Naive thymus-derived CD4-positive, alpha-beta T cell (primary cell): ENCODE measurements around the gene DDO. TPM values are rescaled to one million over a fixed set of nuclear protein-coding genes. Genes with fewer than 3 reads are reported as not detected.
"Not testable (repeated sequence)": the region's sequence is repeated elsewhere in the genome, so short reads cannot be mapped to it uniquely, and the experiment has no call there.

Experiments used
- ATAC-seq: fragments of 150-1000 bp; cut with Tn5 transposase; 2 replicates; pipeline ENCODE4 v1.10.0; 2021; ENCODE audit warnings: mild to moderate bottlenecking, moderate library complexity
- CTCF ChIA-PET: fragments of 350-600 bp; sonication (Branson Sonifier 250); formaldehyde crosslinking; loops from one replicate; lab custom pipeline; 2021; ENCODE audit warnings: antibody characterized with exemption; lab: Charles Lee
- POLR2A ChIA-PET: fragments of 350-600 bp; sonication (Branson Sonifier 250); formaldehyde crosslinking; loops from one replicate; lab custom pipeline; 2021; ENCODE audit warnings: antibody characterized with exemption, inconsistent platforms; lab: Charles Lee
- DNase-seq, 9 donors: peaks; one replicate each; pipeline versions ENCODE4 v3.0.0 to v3.0.0-alpha.2; 2020 to 2022; ENCODE audit warnings: mixed read lengths in 1 of 9
- H3K27ac ChIP-seq: one replicate; pipeline ENCODE4 v1.7.0; 2013; ENCODE audit warnings: mild to moderate bottlenecking, low read depth, low read length, moderate library complexity
- H3K27me3 ChIP-seq, 2 donors: one replicate each; pipeline ENCODE4 v1.7.0; 2013; ENCODE audit warnings: low read length in 2 of 2, mild to moderate bottlenecking in 2 of 2, moderate library complexity in 2 of 2; ENCODE audit not compliant: control insufficient read depth in 2 of 2, insufficient read depth in 2 of 2
- H3K36me3 ChIP-seq, 3 experiments: 1 replicate in 2 of 3; 2 replicates in 1 of 3; pipeline ENCODE4 v1.7.0; 2013; ENCODE audit warnings: low read length in 3 of 3, mild to moderate bottlenecking in 3 of 3, moderate library complexity in 1 of 3; ENCODE audit not compliant: insufficient read depth in 3 of 3, control insufficient read depth in 2 of 3
- H3K4me1 ChIP-seq, 2 donors: one replicate each; pipeline ENCODE4 v1.7.0; 2013; ENCODE audit warnings: low read length in 2 of 2, mild to moderate bottlenecking in 2 of 2, moderate library complexity in 1 of 2; ENCODE audit not compliant: control insufficient read depth in 2 of 2, insufficient read depth in 2 of 2
- H3K4me3 ChIP-seq: 2 replicates; pipeline ENCODE4 v1.7.0; 2013; ENCODE audit warnings: mild to moderate bottlenecking, low read length
- H3K9me3 ChIP-seq, 3 experiments: 1 replicate in 2 of 3; 2 replicates in 1 of 3; pipeline ENCODE4 v1.7.0; 2013; ENCODE audit warnings: low read length in 3 of 3; ENCODE audit not compliant: control insufficient read depth in 2 of 3
- H3K27ac Mint-ChIP-seq, 9 donors: one replicate each; pipeline ENCODE4 v1.8.0; 2020 to 2022; ENCODE audit warnings: mixed read lengths in 9 of 9, mild to moderate bottlenecking in 8 of 9, moderate library complexity in 5 of 9, inconsistent platforms in 2 of 9
- H3K27me3 Mint-ChIP-seq, 5 donors: one replicate each; pipeline ENCODE4 v1.8.0; 2021 to 2022; ENCODE audit warnings: mixed read lengths in 5 of 5, mild to moderate bottlenecking in 1 of 5
- H3K36me3 Mint-ChIP-seq, 5 donors: one replicate each; pipeline ENCODE4 v1.8.0; 2020 to 2022; ENCODE audit warnings: mixed read lengths in 5 of 5, mild to moderate bottlenecking in 3 of 5, inconsistent platforms in 1 of 5
- H3K4me1 Mint-ChIP-seq, 7 donors: one replicate each; pipeline ENCODE4 v1.8.0; 2020 to 2022; ENCODE audit warnings: mixed read lengths in 7 of 7, mild to moderate bottlenecking in 3 of 7, inconsistent platforms in 1 of 7
- H3K4me3 Mint-ChIP-seq, 10 donors: one replicate each; pipeline ENCODE4 v1.8.0; 2020 to 2022; ENCODE audit warnings: mild to moderate bottlenecking in 10 of 10, mixed read lengths in 10 of 10, moderate library complexity in 6 of 10, inconsistent platforms in 2 of 10
- H3K9me3 Mint-ChIP-seq, 11 donors: one replicate each; pipeline ENCODE4 v1.8.0; 2020 to 2022; ENCODE audit warnings: mixed read lengths in 11 of 11, mild to moderate bottlenecking in 4 of 11, inconsistent platforms in 1 of 11, moderate library complexity in 1 of 11
- intact Hi-C, 2 donors: fragments of 100-400 bp; cut with micrococcal nuclease; formaldehyde crosslinking; loops; one replicate each; pipeline ENCODE4 v1.15.1; 2023
- polyA plus RNA-seq, 2 donors: library from polyadenylated mRNA; unstranded; fragments of 300-500 nt; fragmentation: Illumina TruSeq; gene quantifications; one replicate each; pipeline ENCODE4 v1.2.3, GENCODE V29; 2021
- total RNA-seq, 6 experiments: library from RNA in 5 of 6; stranded (reverse) in 5 of 6; gene quantifications; 1 replicate in 5 of 6; 2 replicates in 1 of 6; pipeline ENCODE4 v1.2.3 and lab custom pipeline; 2021 to 2026

DDO gene, protein sequence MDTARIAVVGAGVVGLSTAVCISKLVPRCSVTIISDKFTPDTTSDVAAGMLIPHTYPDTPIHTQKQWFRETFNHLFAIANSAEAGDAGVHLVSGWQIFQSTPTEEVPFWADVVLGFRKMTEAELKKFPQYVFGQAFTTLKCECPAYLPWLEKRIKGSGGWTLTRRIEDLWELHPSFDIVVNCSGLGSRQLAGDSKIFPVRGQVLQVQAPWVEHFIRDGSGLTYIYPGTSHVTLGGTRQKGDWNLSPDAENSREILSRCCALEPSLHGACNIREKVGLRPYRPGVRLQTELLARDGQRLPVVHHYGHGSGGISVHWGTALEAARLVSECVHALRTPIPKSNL
- total RNA-seq = under 1 TPM in 1 of 5 experiments, not detected in 4; 0.47 TPM
- not detected for polyA plus RNA-seq
- not detected for total RNA-seq (lab: John Stamatoyannopoulos, UW)

DNA sequence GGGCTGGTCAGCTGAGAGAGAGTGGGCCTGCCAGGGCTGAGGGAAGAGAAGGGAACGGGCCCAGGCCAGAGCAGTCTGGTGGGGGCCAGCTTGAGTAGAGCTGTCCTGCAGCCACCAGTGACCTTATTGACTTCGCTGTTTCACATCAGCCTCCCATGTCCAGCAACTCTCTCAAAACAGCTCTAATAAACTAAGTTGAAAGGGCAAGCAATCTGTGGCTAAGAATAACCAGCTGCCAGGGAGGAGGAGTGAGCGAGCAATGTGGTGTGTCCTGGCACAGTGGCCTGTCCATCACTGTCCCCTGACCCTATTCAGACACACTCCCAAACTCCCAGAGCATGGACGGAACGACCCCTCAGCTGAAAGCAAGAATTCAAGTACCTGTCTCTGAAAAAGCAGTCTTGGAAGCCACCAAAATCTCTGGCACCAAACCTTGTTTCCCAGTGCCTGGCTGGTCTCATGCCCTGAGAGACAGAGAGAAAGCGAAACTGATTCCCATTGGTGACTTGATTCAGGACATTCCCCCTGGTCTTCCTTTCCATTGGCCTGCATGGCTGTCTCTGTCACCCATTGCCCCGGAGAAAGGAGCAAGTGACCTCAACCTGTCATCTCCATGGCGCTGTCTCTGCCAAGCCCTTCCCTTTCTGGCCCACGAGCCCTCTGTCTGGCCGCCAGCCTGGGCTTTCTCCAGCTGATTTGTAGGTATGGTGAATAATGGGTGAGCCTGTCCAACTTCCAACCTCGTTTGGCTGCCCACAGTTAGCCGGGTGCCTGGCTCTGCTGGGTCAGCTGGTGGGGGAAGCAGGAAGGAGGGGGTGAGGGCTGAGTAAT is at the start of gene DDO:
DDO (minus strand) TSS at position 490 of the 831 bp plus-strand sequence. CDS start 2,113 bp downstream, outside the sequence.
- Mint-ChIP-seq H3K4me3 (peak within 1 kb of the TSS in 4 of 10 donors; percentile 35 to 62 (median 58)), H3K36me3 (no peaks in the 10 kb centered on the region), H3K4me1 (peaks cover 0 to 10% (median 0%) of the 10 kb centered on the region in 7 donors), H3K27me3 (peaks cover 0 to 19% (median 7%) of the 10 kb centered on the region in 5 donors), H3K27ac (peak within 1 kb of the TSS in 1 of 9 donors; percentile 16), H3K9me3 (peaks cover 0 to 2% (median 0%) of the 10 kb centered on the region in 11 donors)
- Histone ChIP-seq H3K27ac (no peak within 1 kb of the TSS), H3K27me3 (peaks cover 0 to 3% of the 10 kb centered on the region in 2 donors), H3K4me1 (no peaks in the 10 kb centered on the region), H3K9me3 (no peaks in the 10 kb centered on the region), H3K4me3 (no peak within 1 kb of the TSS), H3K36me3 (no peaks in the 10 kb centered on the region)
- ATAC-seq (peak; percentile 86), DNase-seq (no peak)
- intact Hi-C loops = no loop called here
- POLR2A ChIA-PET = no interaction called here
- CTCF ChIA-PET = no interaction called here

DNA sequence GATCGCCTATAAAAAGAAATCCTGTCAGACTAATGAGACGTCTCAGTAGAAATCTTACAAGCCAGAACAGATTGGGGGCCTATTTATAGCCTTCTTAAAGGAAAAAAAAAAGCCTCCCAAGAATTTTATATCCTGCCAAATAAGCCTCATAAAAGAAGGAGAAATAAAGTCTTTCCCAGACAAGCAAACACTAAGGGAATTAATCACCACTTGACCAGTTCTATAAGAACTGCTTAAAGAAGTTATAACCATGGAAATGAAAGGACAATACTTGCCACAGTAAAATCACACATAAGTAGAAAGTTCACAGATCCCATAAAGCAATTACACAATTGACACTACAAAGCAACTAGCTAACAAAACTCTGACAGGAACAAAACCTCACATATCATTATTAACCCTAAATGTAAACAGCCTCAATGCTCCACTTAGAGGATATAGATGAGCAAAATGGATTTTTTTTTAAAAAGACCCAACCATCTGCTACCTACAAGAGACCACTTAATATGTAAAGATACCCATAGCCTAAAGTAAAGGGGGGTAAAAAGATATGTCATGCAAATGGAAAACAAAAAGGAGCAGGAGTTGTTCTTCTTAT is 47.6 kb upstream of the DDO start:
- ATAC-seq (no peak), DNase-seq (no peak)
- POLR2A ChIA-PET = no interaction called here
- CTCF ChIA-PET = no interaction called here
- H3K27ac ChIP-seq = no peak overlapping the region
- Mint-ChIP-seq H3K36me3 (peaks cover 0 to 10% (median 3%) of the 10 kb centered on the region in 5 donors), H3K4me3 (no peak overlapping the region), H3K4me1 (no peaks in the 10 kb centered on the region), H3K27ac (no peak overlapping the region), H3K27me3 (peaks cover 7 to 31% (median 15%) of the 10 kb centered on the region in 5 donors), H3K9me3 (peaks cover 8 to 48% (median 25%) of the 10 kb centered on the region in 11 donors)
- intact Hi-C loops = no loop called here
- H3K9me3 ChIP-seq = peaks cover 0 to 28% (median 5%) of the 10 kb centered on the region in 3 experiments
- no peaks in the 10 kb centered on the region for H3K27me3 ChIP-seq
- H3K36me3 ChIP-seq = no peaks in the 10 kb centered on the region
- no peak overlapping the region for H3K4me3 ChIP-seq
- H3K4me1 ChIP-seq = no peaks in the 10 kb centered on the region

DNA sequence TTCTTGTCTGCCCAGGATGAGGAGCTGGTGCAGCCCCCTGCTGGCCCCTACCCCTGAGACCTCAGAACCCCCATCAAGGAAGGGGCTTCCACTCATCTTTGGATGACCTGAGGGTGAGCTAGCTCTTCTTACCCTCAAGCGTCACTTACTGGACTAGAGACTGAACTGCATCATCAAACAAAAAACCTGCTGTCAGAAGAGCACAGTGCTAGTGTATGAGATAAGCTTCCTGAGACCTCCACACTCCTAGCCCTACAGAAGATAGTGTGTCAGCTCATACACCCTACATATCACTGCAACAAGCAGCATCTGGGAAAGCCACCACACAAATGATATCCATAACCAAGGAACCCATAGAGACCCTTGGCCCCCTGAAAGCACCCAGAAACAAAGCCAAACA is 46.0 kb upstream of the DDO start:
- H3K27ac ChIP-seq = no peak overlapping the region
- ATAC-seq = no peak
- H3K36me3 Mint-ChIP-seq = peaks cover 0 to 10% (median 3%) of the 10 kb centered on the region in 5 donors
- H3K27me3 Mint-ChIP-seq = peaks cover 12 to 38% (median 19%) of the 10 kb centered on the region in 5 donors
- POLR2A ChIA-PET = no interaction called here
- H3K4me3 ChIP-seq = no peak overlapping the region
- H3K9me3 Mint-ChIP-seq = peaks cover 8 to 48% (median 25%) of the 10 kb centered on the region in 11 donors
- no peak for DNase-seq
- no peak overlapping the region for H3K27ac Mint-ChIP-seq
- no peak overlapping the region for H3K4me3 Mint-ChIP-seq
- H3K9me3 ChIP-seq = peaks cover 0 to 28% (median 5%) of the 10 kb centered on the region in 3 experiments
- CTCF ChIA-PET = no interaction called here
- intact Hi-C loops = no loop called here
- H3K4me1 ChIP-seq = no peaks in the 10 kb centered on the region
- no peaks in the 10 kb centered on the region for H3K27me3 ChIP-seq
- no peaks in the 10 kb centered on the region for H3K4me1 Mint-ChIP-seq
- no peaks in the 10 kb centered on the region for H3K36me3 ChIP-seq

DNA sequence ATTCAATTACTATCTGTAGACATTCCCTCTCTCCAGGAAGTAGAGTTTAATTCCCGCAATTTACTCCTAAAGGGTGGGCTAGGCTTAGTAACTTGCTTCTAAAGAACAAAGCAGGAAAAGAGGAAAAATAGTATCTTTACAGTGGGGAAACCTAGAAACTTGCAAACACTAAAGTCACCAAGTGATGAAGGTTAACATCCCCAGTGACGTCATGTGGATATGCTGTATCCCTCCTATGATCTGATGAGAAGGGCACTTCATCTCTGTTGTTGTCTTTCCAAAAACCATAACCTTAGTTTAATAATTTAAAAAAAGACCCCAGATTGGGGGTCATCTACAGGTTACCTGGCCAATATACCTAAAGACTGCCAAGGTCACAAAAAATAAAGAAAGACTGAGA is 43.8 kb upstream of the DDO start:
- H3K36me3 Mint-ChIP-seq = peaks cover 0 to 10% (median 3%) of the 10 kb centered on the region in 5 donors
- H3K4me1 Mint-ChIP-seq = no peaks in the 10 kb centered on the region
- ChIA-PET POLR2A (no interaction called here), CTCF (no interaction called here)
- no peak for DNase-seq
- Histone ChIP-seq H3K27me3 (no peaks in the 10 kb centered on the region), H3K9me3 (peaks cover 0 to 28% (median 5%) of the 10 kb centered on the region in 3 experiments), H3K36me3 (no peaks in the 10 kb centered on the region), H3K4me1 (no peaks in the 10 kb centered on the region), H3K27ac (no peak overlapping the region), H3K4me3 (no peak overlapping the region)
- no peak for ATAC-seq
- no peak overlapping the region for H3K4me3 Mint-ChIP-seq
- H3K9me3 Mint-ChIP-seq = peaks cover 4 to 40% (median 20%) of the 10 kb centered on the region in 11 donors
- H3K27me3 Mint-ChIP-seq = peaks cover 5 to 36% (median 20%) of the 10 kb centered on the region in 5 donors
- no peak overlapping the region for H3K27ac Mint-ChIP-seq
- intact Hi-C loops = no loop called here

DNA sequence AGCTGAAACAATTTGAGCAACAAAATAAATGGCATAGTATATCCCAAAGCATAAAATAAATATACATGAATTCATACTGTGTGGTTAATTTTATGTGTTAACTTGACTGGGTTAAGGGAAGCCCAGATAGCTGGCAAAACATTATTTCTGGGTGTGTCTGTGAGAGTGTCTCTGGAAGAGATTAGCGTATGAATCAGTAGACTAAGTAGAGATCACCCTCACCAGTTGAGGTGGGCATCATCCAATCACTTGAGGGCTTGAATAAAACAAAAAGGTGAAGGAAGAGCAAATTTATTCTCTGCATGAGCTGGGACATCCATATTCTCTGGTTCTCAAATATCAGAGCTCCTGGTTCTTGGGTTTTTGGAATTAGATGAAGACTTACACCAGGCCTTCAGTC is 43.1 kb upstream of the DDO start:
- Mint-ChIP-seq H3K4me3 (no peak overlapping the region), H3K27ac (no peak overlapping the region), H3K4me1 (no peaks in the 10 kb centered on the region), H3K9me3 (peaks cover 0 to 33% (median 16%) of the 10 kb centered on the region in 11 donors), H3K27me3 (peaks cover under 1 to 30% (median 19%) of the 10 kb centered on the region in 5 donors), H3K36me3 (peaks cover 0 to 10% (median 0%) of the 10 kb centered on the region in 5 donors)
- ATAC-seq (no peak), DNase-seq (no peak)
- peaks cover 0 to 22% (median 5%) of the 10 kb centered on the region in 3 experiments for H3K9me3 ChIP-seq
- intact Hi-C loops = no loop called here
- POLR2A ChIA-PET = no interaction called here
- no peaks in the 10 kb centered on the region for H3K27me3 ChIP-seq
- CTCF ChIA-PET = no interaction called here
- no peaks in the 10 kb centered on the region for H3K4me1 ChIP-seq
- H3K36me3 ChIP-seq = no peaks in the 10 kb centered on the region
- no peak overlapping the region for H3K27ac ChIP-seq
- H3K4me3 ChIP-seq = no peak overlapping the region

DNA sequence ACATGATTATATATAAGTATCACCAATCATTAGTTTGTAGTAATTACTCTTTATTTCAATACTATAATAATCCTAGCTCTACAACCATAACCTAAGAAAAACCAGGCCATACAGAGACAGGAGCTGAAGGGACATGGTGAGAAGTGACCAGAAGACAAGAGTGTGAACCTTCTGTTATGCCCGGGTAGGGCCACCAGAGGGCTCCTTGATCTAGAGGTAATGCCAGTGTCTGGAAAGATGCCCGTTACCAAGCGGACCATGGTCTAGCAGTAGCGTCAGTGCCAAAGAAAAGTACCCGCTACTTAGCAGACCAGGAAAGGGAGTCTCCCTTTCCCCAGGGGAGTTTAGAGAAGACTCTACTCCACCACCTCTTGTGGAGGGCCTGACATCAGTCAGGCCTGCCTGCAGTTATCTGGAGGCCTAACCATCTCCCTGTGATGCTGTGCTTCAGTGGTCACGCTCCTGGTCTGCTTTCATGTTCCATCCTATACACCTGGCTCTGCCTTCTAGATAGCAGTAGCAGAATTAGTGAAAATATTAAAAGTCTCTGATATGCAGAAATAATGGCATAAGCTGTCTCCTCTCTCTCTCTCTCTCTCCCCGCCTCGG is 42.3 kb upstream of the DDO start:
- POLR2A ChIA-PET, H3K36me3 ChIP-seq, H3K4me1 Mint-ChIP-seq, H3K36me3 Mint-ChIP-seq, DNase-seq, H3K4me3 Mint-ChIP-seq, H3K27ac Mint-ChIP-seq, H3K27ac ChIP-seq, intact Hi-C loops, H3K27me3 ChIP-seq, H3K4me1 ChIP-seq, ATAC-seq, CTCF ChIA-PET, H3K4me3 ChIP-seq: not testable (repeated sequence)
- H3K9me3 ChIP-seq = peaks cover 0 to 16% (median 5%) of the 10 kb centered on the region in 3 experiments
- H3K27me3 Mint-ChIP-seq = peaks cover 8 to 27% (median 24%) of the 10 kb centered on the region in 5 donors
- peaks cover 0 to 25% (median 10%) of the 10 kb centered on the region in 11 donors for H3K9me3 Mint-ChIP-seq
